Measurements from ENCODE around the gene LAMP5. TPM values are rescaled to one million over a fixed set of nuclear protein-coding genes. Genes with fewer than 3 reads are reported as not detected.

LAMP5 gene
- total and polyA plus RNA-seq, 2 of the 13 experiments (the other 11 are each of a cell fraction or from before 2014, with no cell fraction given) = not detected

DNA sequence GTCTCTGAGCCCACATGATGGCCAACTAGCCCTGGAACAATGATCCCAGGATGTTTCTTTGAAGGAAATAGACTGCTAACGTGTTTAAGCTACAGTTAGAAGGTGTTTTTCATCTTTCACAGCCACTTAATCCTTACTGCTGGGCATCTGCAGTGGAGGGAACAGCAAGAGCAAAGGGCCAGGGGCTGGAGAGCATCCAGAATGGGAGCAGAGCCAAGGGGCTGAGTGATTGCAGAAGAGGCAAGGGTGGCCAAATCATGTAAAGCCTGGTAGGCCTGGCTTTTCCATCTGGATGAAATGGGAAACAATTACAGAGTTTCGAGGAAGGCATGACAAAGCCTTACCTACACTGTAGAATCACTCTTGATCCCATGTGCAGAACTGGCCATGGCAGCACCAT, 18.7 kb upstream of the LAMP5 start:
- DNase-seq (ENCODE audit: low spot score) (no peak), FAIRE-seq (no peak), ATAC-seq (no peak)
- WGBS (ENCODE audit: low lambda C conversion rate) = 0% methylated on average over 2 of the region's 2 CpGs
- Histone ChIP-seq H3K9me3 (ENCODE audit: low read length) (no peaks in the 10 kb centered on the region), H3K4me2 (ENCODE audit: low read depth, low read length) (no peak overlapping the region), H3K4me3 (replicated peaks in 1 of 3; ENCODE audit: insufficient read depth in 1 of 3, low read depth in 2 of 3, low read length in 3 of 3) (no peak overlapping the region), H3K79me2 (ENCODE audit: insufficient read depth, low read length) (no peaks in the 10 kb centered on the region), H3K4me1 (ENCODE audit: insufficient read depth, low read length) (no peaks in the 10 kb centered on the region), H3K9ac (ENCODE audit: insufficient read depth, low read depth, low read length) (no peak overlapping the region), H3K27ac (ENCODE audit: extremely low read length, insufficient read depth, low read length) (no peak overlapping the region), H4K20me1 (ENCODE audit: insufficient read depth, low read length) (no peaks in the 10 kb centered on the region), H3K27me3 (ENCODE audit: control insufficient read depth in 1 of 2, insufficient read depth in 2 of 2, low read length in 2 of 2) (0 out of 5 replicates have a peak, but pooled peaks cover 0 to 5% of the 10 kb centered on the region in 2 experiments), H2AFZ (ENCODE audit: low read length) (no peak overlapping the region), H3K36me3 (replicated peaks in 1 of 2; ENCODE audit: control insufficient read depth in 1 of 2, insufficient read depth in 2 of 2, low read length in 2 of 2) (no peaks in the 10 kb centered on the region)
- ChIA-PET POLR2A (no interaction called here), CTCF (ENCODE audit: low intra/inter-chr PET ratio, low total read pairs) (no interaction called here)
- BruUV-seq (replicated peaks) = no TSS peak
- TF ChIP-seq ZBTB10 (CRISPR knock-in tag; IDR thresholded peaks at IDR 0.05; ENCODE audit: borderline replicate concordance) (no peak), BRD4 (CRISPR knock-in tag; IDR thresholded peaks at IDR 0.05) (no peak), ZNF484 (CRISPR knock-in tag; IDR thresholded peaks at IDR 0.05; ENCODE audit: borderline replicate concordance, low read depth) (no peak)
- TF ChIP-seq, protein P1, sequence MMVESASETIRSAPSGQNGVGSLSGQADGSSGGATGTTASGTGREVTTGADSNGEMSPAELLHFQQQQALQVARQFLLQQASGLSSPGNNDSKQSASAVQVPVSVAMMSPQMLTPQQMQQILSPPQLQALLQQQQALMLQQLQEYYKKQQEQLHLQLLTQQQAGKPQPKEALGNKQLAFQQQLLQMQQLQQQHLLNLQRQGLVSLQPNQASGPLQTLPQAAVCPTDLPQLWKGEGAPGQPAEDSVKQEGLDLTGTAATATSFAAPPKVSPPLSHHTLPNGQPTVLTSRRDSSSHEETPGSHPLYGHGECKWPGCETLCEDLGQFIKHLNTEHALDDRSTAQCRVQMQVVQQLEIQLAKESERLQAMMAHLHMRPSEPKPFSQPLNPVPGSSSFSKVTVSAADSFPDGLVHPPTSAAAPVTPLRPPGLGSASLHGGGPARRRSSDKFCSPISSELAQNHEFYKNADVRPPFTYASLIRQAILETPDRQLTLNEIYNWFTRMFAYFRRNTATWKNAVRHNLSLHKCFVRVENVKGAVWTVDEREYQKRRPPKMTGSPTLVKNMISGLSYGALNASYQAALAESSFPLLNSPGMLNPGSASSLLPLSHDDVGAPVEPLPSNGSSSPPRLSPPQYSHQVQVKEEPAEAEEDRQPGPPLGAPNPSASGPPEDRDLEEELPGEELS (CRISPR knock-in tag; IDR thresholded peaks at IDR 0.05) = no peak
- in situ Hi-C loops (cut with HindIII; ENCODE audit: extremely low pct_ligation_motif_present, low pct_unique_long_range_greater_than_20kb) (no loop called here), intact Hi-C loops (cut with micrococcal nuclease; ENCODE audit: unreplicated experiment) (no loop called here)
